Stimulated activated CD4-positive, alpha-beta T cell treated with anti-CD3 and anti-CD28 coated beads, Interleukin-12 subunit alpha, Interleukin-12 subunit beta, amount 100 ng/mL, for 4 hours (primary cell): ENCODE data around the gene CCDC97.
"Not testable (repeated sequence)": the region's sequence is repeated elsewhere in the genome, so short reads cannot be mapped to it uniquely, and the experiment has no call there.

Experiments used
- DNase-seq: peaks from one replicate; pipeline ENCODE4 v3.0.0-alpha.2; 2020

Gene CCDC97

GRCh38 chr19:41344162-41344561, 34.2 kb downstream of the CCDC97 start:
- DNase-seq: no peak

- DNase-seq: not testable (repeated sequence)
Measured at GRCh38 chr19:41346916-41347315, 36.9 kb downstream of the CCDC97 start.

GRCh38 chr19:41350735-41351338, 40.9 kb downstream of the CCDC97 start:
- no peak for DNase-seq

- peak; percentile 74 for DNase-seq
Measured at GRCh38 chr19:41351339-41352245, 41.6 kb downstream of the CCDC97 start.

- DNase-seq: no peak
Measured at GRCh38 chr19:41352279-41352608, 42.3 kb downstream of the CCDC97 start.

- peak; percentile 80 for DNase-seq
Measured at GRCh38 chr19:41352609-41353465, 42.9 kb downstream of the CCDC97 start.

- peak; percentile 92 for DNase-seq
Measured at GRCh38 chr19:41353466-41354342, 43.7 kb downstream of the CCDC97 start, which contains the start of gene TGFB1. Gene TGFB1 (minus strand): TSS chr19:41353922. CDS start chr19:41353044, 878 bp downstream.

GRCh38 chr19:41354343-41354953, 44.5 kb downstream of the CCDC97 start:
- DNase-seq: no peak

- no peak for DNase-seq
Measured at GRCh38 chr19:41355035-41355434, 45.1 kb downstream of the CCDC97 start.

- DNase-seq: no peak
Measured at GRCh38 chr19:41355802-41356201, 45.8 kb downstream of the CCDC97 start.

GRCh38 chr19:41356984-41357739, 47.2 kb downstream of the CCDC97 start:
- DNase-seq: no peak

GRCh38 chr19:41357746-41358145, 47.8 kb downstream of the CCDC97 start:
- no peak for DNase-seq

GRCh38 chr19:41359741-41360140, 49.8 kb downstream of the CCDC97 start:
- DNase-seq: no peak

GRCh38 chr19:41362143-41362847, 52.3 kb downstream of the CCDC97 start:
- DNase-seq: no peak

GRCh38 chr19:41363371-41363752, 53.4 kb downstream of the CCDC97 start:
- DNase-seq: no peak

- DNase-seq: peak; percentile 95
Measured at GRCh38 chr19:41363753-41364523, 54.0 kb downstream of the CCDC97 start, which contains the start of gene B9D2. Gene B9D2 (minus strand): TSS chr19:41364149. CDS start chr19:41363519, 630 bp downstream.

- no peak for DNase-seq
Measured at GRCh38 chr19:41364524-41365391, 54.8 kb downstream of the CCDC97 start.

- DNase-seq: no peak
Measured at GRCh38 chr19:41366089-41366488, 56.1 kb downstream of the CCDC97 start.
